A549 (cell line): ENCODE data around the gene AP5M1.

Experiments
- EP300 ChIP-seq, 2 experiments: fragments of >200 bp; sonication (Bioruptor Twin); formaldehyde crosslinking; IDR thresholded peaks; 2 replicates in 1 of 2; 3 replicates in 1 of 2; pipeline ENCODE4 v1.6.1; 2016 to 2017
- KDM5A ChIP-seq: fragments of 200-600 bp; sonication (generic); IDR thresholded peaks from 2 replicates; pipeline ENCODE4 v1.6.1; 2016; ENCODE audit warnings: antibody characterized with exemption, mild to moderate bottlenecking
- POLR2A ChIP-seq: IDR thresholded peaks from 2 replicates; pipeline ENCODE4 v1.6.1; 2012; ENCODE audit warnings: mild to moderate bottlenecking, low read length
- SMC3 ChIP-seq: fragments of >200 bp; sonication (Bioruptor Twin); formaldehyde crosslinking; IDR thresholded peaks from 3 replicates; pipeline ENCODE4 v1.6.1; 2018; ENCODE audit warnings: inconsistent platforms
- ZC3H11A ChIP-seq: fragments of 450-650 bp; IDR thresholded peaks from 2 replicates; pipeline ENCODE4 v1.6.1; 2014; ENCODE audit warnings: antibody characterized with exemption, mild to moderate bottlenecking
- TF ChIP-seq, protein P1 (sequence below): fragments of >200 bp; sonication (Bioruptor Twin); formaldehyde crosslinking; IDR thresholded peaks from 3 replicates; pipeline ENCODE4 v1.5.1; 2016

DNA sequence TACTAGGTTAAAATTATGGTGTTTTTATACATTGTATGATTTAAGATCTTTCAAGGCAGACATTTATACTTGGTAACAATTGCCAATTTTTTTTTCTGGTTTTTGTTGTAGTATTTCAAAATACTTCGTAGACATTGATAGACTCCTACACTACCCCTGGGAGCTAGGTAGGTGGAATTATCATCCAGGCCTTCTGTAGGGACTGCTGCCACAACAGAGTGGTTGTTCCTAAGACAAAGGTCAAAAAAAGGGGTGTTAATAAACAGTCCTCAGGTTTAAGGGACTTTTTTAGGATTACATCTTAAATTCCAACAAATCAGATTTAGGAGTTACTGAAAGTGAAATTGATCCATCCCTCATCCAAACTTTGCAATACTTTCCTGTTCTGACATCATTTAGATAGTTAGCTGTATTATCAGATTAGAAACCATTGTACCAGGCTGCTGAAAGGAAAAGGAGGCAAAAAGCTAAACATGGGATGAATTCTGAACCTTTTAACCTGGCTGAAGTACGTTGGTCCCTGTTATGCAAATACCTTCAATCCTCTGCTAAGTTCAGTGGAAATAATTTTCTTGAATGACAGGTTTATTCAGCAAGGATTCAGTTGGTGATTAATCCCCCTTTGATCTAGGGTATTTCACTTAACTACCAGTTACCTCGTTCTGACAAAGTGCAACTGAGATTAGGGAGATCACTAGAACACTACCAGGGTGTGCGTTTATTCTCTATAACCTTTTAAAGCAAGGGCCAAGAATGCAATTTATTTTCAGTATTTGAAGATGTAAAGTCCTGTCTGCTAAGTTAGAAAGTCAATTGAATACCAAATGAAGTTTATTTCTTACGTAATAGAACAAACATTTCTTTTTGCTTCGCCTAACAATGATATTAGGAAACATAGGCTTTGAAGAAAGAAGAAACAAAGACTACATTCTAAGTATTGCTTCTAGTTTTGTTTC is 23.2 kb downstream of the AP5M1 start:
- TF ChIP-seq KDM5A (no peak), SMC3 (no peak), EP300 (IDR thresholded peaks at IDR 0.05) (no peak), ZC3H11A (no peak), POLR2A (no peak)
- TF ChIP-seq, protein P1, sequence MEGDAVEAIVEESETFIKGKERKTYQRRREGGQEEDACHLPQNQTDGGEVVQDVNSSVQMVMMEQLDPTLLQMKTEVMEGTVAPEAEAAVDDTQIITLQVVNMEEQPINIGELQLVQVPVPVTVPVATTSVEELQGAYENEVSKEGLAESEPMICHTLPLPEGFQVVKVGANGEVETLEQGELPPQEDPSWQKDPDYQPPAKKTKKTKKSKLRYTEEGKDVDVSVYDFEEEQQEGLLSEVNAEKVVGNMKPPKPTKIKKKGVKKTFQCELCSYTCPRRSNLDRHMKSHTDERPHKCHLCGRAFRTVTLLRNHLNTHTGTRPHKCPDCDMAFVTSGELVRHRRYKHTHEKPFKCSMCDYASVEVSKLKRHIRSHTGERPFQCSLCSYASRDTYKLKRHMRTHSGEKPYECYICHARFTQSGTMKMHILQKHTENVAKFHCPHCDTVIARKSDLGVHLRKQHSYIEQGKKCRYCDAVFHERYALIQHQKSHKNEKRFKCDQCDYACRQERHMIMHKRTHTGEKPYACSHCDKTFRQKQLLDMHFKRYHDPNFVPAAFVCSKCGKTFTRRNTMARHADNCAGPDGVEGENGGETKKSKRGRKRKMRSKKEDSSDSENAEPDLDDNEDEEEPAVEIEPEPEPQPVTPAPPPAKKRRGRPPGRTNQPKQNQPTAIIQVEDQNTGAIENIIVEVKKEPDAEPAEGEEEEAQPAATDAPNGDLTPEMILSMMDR = no peak
